Measurements from ENCODE around the gene LRP1B.

The LRP1B gene

DNA sequence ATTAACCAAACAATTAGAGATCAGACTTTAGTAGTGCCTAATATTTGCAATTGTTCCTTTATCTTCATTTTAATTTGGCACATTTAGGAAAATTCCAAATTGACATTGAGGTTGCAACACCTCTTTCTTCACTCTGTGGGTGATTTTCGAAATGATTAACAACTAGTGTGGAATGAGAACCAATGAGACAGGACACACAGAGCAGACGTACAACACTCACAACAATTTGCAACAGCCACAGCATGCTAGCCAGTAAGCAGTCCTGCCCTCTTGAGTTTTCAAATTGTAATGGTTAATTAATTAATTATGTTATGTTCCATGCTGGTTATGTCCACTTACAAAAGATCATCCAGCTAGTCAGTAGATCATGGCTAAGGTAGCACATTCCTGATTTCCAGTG lies 339.3 kb downstream of the LRP1B start:
- in situ Hi-C loops (cut with HindIII; ENCODE audit: low sequenced_read_pairs), result no loop called here

DNA sequence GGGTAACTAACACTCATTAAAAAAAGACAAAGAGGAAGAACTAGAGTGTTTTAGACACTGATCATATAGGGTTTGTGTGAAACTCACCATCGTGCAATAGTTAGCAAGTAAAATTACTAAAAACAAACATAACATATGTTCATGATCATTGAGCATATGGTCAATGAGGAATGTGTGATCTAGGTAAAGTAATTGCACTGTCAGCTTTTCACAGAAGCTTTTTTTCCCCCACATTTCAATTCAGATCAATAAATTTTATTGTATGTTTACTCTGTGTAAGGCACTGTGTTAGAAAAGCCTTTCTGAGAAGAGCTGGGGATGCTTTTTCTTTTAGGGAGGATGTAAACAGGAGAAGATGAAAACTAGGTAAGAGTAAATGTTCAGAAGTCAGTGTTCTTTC lies 348.2 kb downstream of the LRP1B start:
- in situ Hi-C loops (cut with HindIII; ENCODE audit: low sequenced_read_pairs), result no loop called here

DNA sequence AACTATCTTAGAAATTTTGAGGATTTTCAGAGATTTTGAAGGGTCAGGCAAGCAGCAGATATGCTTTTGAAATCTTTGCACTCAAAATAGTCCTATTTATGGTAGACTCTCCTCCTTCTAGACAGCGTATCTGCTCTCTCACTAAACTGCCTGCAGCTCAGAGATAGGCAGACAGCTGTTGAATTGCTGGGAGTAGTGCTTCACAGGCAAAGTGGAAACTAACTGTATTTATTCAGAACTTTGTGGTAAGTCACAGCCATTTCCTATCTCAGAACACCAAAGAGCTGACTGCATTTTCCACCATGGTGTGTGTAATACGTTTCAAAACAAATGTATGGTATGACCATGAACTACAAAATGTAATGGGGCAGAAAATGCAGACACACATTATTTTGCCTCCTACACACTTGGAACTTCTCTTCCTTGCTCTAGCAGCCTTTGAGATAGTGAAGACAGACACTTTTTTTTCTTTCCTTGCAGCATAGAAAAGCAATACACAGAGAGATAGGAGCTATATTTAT lies 352.4 kb downstream of the LRP1B start:
- in situ Hi-C loops (cut with HindIII; ENCODE audit: low sequenced_read_pairs), result no loop called here

DNA sequence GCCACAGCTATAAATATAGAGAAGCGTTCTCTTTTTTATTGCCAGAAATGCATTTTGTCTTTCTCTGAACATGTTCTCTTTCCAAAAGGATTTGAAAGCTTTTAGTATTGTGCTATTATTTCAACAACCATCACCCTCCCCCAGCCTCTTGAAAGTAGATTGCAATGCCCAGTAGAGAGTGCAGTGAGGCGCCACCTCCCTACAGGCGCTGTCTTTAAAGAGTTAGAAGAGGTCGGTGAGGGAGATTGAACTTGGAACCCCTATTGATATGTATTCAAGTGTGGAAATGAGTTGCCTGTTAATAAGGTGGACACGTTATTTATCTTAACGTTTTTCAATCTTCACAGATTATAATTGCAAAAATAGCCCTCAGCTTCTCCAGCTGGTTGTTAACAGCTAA lies 360.3 kb downstream of the LRP1B start:
- in situ Hi-C loops (cut with HindIII; ENCODE audit: low sequenced_read_pairs), result no loop called here

DNA sequence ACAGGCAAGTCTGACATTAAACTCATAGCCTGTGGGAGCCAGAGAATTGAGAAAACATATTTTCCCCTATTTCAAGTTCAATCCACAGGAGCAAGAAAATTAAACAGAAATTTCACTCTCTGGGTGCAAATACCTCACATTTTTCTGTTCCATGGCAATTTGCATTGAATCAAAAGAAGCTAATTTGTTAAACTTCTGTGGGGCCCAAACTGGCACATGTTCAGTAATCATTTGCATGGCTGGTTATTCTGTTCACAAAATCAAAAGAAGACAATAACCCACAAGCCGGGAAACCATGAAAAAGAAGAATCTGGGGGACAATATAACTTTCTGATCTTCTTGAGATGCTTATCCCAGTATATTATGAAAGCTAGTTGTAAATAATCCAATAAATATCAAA lies 363.1 kb downstream of the LRP1B start:
- in situ Hi-C loops (cut with HindIII; ENCODE audit: low sequenced_read_pairs), result no loop called here

DNA sequence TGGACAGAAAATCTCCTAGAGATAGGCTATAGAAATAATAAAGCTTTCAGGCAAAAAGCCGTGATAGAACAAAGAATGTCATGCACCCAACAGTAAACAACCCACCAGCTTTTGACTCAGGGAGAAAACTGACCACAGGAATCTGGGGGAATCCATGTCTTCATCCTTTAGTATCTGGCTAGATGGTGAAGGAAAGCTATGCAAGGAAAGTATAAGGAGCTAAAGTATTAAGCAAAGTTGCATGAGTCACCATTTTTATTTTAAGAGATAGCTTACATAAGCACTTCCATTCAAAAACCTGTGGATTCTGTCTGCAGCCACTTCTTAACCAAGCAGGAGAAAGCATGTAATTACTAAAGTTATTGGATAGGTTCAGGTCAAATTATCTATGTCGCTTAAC lies 363.8 kb downstream of the LRP1B start:
- in situ Hi-C loops (cut with HindIII; ENCODE audit: low sequenced_read_pairs), result no loop called here

DNA sequence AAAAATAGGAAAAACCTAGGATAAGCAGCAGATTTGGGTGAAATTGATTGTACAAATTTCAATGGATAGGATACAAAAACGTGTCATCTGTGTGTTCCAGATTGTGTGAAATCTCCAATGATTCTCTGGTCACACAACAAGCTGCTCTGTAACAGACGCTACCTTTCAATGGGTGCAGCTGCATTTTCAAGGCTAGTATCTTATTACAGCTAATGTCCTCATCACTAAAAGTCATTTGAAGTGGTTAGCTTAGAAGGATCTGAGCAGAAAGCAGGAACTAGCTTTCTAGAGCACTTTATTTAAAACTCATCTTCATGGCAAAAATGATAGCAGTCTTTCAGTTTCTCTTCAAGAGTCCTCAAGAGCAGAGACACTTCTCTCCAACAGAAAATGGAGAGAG lies 364.6 kb downstream of the LRP1B start:
- in situ Hi-C loops (cut with HindIII; ENCODE audit: low sequenced_read_pairs), result no loop called here

DNA sequence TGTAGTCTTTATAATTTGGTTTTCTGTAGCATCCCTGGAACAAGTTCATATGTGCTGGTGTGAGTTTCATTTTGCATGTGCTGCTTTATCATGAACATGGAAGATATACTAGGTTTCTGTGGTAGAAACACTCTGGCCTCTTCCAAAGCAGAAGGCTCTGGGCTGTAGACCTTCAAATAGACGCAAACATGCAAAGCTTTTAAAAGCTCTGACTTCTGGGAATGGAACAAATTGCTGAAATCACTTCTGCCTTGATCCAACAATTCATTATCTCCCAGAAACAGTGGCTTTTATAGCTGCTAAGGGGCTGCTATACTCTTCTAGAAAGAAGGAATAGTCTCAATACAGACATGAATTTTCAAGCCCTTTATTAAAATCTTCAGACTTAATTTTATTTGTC lies 382.2 kb downstream of the LRP1B start:
- in situ Hi-C loops (cut with HindIII; ENCODE audit: low sequenced_read_pairs), result no loop called here

DNA sequence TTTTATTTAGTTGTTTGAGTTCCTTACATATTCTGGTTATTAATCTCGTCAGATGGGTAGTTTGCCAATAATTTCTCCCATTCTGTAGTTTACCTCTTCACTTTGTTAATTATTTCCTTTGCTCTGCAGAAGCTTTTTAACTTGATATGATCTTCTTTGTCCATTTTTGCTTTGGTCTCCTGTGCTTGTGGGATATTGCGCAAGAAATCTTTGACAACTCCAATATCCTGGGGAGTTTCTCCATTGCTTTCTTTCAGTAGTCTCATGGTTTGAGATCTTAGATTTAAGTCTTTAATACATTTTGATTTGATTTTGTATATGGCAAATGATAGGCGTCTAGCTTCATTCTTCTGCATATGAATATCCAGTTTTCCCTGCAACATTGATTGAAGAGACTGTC lies 389.2 kb downstream of the LRP1B start:
- in situ Hi-C loops (cut with HindIII; ENCODE audit: low sequenced_read_pairs), result no loop called here

DNA sequence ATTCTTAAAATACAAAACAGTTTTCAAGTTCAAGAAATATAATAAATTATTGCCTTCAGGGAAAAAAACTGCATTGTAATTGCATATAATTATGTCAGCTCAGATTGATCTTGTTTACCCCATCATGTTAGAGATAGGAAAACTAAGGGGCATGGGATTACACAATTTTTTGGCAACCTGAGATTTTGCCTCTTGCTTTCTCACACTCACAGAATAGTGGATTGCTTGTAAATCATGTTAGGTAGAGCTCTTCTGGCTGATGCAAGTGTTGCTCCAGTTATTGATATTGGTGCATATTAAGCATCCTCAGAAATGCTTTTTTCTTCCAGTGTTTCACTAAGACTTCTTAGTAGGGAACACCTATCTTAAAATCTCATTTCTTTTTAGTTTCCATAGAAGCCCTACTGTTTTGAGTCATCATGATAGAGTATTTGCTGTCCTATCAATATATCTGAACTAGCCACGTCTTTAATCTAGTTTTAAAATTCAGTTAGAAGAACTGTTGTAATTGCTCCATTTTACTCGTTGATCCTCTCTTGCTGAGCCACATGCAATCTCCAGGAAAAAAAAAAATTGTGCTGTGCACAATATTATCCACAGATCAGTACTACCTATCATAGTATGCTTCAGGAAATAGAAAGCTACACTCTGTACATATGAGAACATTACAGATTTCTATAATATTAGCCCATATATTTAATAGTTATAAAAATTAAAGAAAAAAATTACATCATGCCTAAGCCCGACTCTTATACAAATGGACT lies 393.1 kb downstream of the LRP1B start:
- in situ Hi-C loops (cut with HindIII; ENCODE audit: low sequenced_read_pairs), result loop anchor here (5.0 kb wide), 1 partner anchor 85 kb away; no protein-coding TSS in a partner anchor

DNA sequence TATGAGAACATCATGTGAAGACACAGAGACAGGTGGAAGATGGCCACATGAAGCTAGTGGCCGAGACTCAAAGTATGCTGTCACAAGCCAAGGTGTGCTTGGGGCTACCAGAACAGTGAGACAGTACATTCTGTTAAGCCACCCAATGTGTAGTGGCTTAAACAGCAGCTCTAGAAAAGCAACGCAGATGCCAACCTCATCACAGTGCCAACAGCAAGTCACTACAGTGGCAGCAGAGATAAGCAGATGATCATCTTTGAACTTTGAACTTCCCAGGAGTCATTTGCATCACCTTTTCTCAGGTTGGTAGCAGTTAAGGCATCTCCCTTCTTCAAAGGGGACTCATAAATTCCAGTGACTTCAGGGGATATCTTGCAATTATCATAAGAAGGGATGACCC lies 394.4 kb downstream of the LRP1B start:
- in situ Hi-C loops (cut with HindIII; ENCODE audit: low sequenced_read_pairs), result loop anchor here (5.0 kb wide), 1 partner anchor 84 kb away; no protein-coding TSS in a partner anchor

DNA sequence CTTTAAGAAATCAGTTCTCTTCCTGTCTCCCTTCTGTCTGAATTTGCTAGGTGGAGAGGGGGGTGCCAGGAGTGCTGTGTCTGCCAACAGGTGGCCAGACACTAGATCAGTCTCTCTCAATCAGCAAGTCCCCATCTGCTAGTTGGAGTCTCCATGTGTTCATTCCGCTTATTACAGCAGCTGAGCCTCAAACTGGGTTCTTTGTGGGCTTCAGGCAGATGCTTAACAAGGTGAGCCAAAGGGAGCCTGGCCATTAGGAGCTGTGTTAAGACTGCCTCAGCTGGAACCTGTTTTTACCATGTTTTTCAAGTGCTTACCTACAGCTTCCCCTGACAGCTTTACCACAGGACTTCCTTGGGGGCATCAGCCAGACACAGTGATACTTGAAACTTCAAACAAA lies 401.9 kb downstream of the LRP1B start:
- in situ Hi-C loops (cut with HindIII; ENCODE audit: low sequenced_read_pairs), result no loop called here

DNA sequence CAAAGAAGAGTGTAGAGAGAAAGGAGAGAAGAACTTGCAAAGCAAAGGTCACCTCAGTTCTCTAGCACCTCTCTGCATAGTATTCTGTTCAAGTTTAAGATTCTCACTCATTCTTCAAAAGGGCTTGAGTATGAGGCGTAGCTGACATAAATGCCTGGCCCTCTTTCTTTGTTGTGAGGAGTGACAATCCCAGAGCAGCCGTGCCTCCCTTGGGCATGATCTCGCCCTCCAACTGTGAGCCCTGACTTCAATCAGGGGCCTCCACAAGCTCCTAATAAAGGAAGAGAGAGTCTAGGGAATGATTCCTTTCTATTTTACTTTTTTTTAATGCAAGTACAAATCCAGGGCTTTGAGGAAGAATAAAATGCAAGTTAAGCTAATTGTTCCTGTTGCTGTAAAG lies 402.7 kb downstream of the LRP1B start:
- in situ Hi-C loops (cut with HindIII; ENCODE audit: low sequenced_read_pairs), result no loop called here

DNA sequence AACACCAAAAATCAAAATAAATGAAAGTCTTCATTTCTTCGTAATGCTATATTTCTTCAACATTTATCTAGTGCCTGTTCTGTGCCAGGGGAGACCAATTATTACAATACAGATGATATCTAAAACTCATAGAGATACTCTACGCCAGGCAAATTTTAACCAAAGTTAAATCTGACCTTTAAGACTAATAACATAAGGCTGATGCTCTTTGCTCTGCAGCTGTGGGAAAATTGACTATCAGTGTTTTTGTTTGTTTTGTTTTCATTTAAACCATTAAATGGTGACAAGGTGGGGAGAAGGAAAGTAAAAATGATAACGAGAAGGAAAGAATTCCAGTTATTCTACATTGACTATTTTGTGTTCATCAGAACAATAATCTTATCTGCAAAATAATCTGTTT lies 406.4 kb downstream of the LRP1B start:
- in situ Hi-C loops (cut with HindIII; ENCODE audit: low sequenced_read_pairs), result no loop called here

DNA sequence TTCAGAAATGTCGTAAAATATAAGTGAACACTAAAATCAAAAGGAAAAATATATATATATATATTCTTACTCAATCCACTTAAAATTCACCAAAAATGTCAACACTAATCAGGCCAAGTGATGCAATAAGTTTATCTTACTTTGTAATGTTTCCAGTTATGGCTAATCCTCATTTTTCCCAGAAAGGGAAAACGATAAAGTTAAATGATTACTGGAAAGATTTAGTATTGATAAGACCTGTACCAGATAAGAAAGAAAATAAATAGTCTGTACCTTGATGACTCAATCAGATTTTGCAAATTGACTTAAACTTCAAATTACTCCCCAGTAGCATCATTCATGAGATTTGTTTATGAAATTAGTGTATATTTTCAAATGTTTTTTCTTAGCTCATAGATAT lies 407.0 kb downstream of the LRP1B start:
- in situ Hi-C loops (cut with HindIII; ENCODE audit: low sequenced_read_pairs), result no loop called here

DNA sequence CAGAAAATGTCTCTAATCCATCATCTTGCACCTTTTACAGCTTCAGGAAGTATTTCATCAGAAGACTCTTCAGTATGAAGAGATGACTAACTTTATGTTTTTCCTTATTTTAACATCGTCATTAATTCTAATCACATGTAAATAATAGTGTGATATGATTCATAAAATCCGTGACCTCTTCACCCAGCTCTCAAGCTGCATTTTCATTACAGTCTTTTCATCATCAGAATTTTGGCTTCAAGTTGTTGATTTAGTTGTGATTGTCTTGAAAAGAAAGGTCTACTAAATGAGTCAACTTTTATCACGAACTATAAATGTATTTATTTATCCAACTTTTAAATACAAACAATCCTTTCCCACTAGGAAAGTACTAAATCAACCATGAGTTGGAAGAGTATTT lies 410.3 kb downstream of the LRP1B start:
- in situ Hi-C loops (cut with HindIII; ENCODE audit: low sequenced_read_pairs), result no loop called here

DNA sequence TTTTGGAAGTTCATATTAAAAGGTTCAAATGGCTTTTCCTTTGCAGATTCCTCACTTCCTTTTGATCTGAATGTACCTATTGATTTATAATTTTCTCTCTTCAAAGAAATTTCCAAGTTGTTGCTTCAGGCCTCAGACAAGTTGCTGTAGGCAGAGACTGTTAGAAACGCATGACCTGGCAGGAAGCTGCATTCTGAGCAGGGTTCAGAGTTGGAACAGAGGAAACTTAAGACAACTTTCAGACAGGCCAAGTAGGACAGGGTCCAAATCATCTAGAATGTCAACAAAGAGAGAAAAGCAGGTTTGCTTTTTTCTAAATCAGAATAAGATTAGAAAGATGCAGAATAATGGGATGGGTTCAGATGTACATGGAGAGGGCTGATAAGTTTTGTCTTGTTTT lies 416.3 kb downstream of the LRP1B start:
- in situ Hi-C loops (cut with HindIII; ENCODE audit: low sequenced_read_pairs), result no loop called here

DNA sequence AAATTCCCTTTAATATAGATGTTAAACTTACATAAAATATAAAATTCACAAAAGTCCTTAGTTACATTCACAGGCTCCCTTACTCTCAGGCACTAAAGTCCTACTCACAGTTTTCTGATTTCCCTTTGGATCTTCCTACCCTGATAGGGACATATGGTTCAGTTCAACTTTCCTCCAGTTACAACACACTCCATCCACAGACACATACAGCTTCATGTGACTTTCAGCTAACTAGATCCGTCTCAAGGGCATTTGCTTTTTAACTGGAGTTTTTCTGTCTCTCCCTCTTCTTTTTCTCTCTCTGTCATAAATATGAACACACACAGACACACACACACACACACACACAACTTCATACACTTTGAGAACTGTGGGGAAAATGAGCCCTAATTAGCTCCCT lies 419.2 kb downstream of the LRP1B start:
- in situ Hi-C loops (cut with HindIII; ENCODE audit: low sequenced_read_pairs), result no loop called here

DNA sequence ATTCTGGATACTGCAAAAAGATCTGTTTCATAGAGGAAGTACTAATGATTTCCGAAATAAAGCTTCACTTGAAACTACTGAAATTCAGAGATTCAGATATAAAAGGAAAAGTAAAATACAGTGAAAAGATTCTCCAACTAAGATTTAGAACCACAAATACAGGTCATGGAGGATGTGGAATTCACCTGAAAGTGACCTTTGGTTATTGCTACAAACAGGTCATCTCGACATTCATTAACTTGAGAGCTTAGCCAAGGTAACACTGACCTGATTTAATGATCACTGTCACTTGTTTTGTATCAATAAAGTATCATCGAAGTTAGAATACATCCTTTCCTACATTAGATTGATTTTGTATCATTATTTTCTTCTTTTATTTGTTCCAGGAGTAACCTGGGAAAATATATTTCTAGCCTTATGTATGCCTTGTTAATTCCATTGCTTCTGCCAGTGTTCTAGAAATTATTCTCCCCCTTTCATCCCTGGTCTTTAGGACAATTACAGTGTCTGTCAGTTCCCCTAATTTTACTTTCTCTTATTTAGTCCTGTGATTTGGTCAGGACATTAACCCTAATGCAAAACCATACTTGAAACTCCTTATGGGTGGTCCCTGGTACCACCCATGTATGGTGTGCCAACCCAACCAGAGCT lies 420.1 kb downstream of the LRP1B start:
- in situ Hi-C loops (cut with HindIII; ENCODE audit: low sequenced_read_pairs), result no loop called here

DNA sequence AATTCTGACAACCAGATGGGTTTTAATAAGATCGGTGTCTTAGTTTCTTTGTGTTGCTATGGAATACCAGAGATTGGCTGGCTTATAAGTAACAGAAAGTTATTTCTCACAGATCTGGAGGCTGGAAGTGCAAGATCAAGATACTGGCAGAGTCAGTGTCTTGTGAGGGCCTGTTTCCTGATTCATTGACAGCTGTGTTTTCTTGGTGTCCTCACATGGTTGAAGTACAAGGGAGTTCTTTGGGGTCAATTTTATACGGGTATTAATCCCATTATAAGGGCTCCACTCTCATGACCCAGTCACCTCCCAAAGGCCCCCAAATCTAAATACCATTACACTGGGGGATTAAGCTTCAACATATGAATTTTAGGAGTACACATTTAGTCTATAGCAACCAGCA lies 421.1 kb downstream of the LRP1B start:
- in situ Hi-C loops (cut with HindIII; ENCODE audit: low sequenced_read_pairs), result no loop called here

DNA sequence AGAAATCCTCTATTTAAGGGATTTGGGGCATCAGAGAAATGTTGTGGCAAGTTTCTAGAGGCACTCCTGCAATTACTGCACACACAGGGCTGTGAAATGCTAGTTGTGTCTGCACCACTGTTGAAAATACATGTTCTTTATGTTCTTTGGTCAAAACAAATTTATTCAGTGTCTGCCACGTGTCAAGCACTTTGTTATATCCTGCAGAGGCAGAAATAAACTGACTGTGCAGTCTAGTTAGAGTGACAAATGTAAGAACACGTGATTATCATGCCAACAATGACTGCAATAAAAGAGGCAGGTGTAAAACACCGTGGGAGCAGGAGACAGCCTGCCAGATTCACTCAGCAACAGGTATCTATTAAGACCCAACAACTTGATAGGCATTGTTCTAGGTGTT lies 423.3 kb downstream of the LRP1B start:
- in situ Hi-C loops (cut with HindIII; ENCODE audit: low sequenced_read_pairs), result no loop called here

DNA sequence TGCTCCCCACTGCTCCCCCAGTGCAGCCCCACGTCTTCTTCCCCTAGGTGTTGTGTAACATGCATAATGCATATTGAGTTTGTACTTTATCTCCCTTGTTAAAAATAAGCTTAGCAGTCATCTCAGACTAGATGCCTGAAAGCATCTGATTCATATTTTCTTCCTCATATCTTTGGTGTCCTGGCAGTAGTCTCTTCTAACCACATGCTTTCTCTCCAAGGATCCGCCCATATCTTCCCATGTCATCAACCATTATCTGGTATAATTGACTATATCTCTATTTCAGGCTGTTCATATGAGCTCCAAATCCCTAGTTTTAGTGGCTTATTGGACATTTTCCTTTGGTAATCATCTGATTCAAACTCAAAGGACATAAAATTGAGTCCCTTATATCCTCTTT lies 426.3 kb downstream of the LRP1B start:
- in situ Hi-C loops (cut with HindIII; ENCODE audit: low sequenced_read_pairs), result no loop called here

All from endothelial cell of hepatic sinusoid (primary cell).